SK-N-SH (cell line): Measurements from ENCODE around the gene GPR152. TPM values are rescaled to one million over a fixed set of nuclear protein-coding genes. Genes with fewer than 3 reads are reported as not detected.

ENCODE experiments used
- CTCF ChIA-PET: fragments of 300-600, 350-600 bp; formaldehyde crosslinking; extraction: SDS; loops from one replicate; lab custom pipeline; 2021; lab: Yijun Ruan, JAX
- POLR2A ChIA-PET: fragments of 350-600 bp; sonication (Branson Sonifier 250); formaldehyde crosslinking; extraction: SDS; loops from one replicate; lab custom pipeline; 2020; ENCODE audit warnings: antibody characterized with exemption, inconsistent platforms; lab: Yijun Ruan, JAX
- DNase-seq: peaks from one replicate; pipeline ENCODE4 v3.0.0; 2012
- H2AFZ ChIP-seq: fragments of 200-600 bp; sonication (generic); 2 replicates; pipeline ENCODE4 v1.8.1; 2016; ENCODE audit warnings: antibody characterized with exemption, mild to moderate bottlenecking, low read depth
- H3F3A ChIP-seq: fragments of 200-600 bp; sonication (generic); replicated peaks from 2 replicates; pipeline ENCODE3; 2016; ENCODE audit warnings: antibody characterized with exemption, mild to moderate bottlenecking; ENCODE audit not compliant: insufficient read depth
- H3K27ac ChIP-seq, 2 experiments: fragments of 200-500 bp in 1 of 2; fragments of 200-600 bp in 1 of 2; sonication (Bioruptor generic) in 1 of 2; sonication (generic), shearing (Covaris generic) in 1 of 2; 2 replicates each; pipeline versions ENCODE4 v1.5.1 to v1.6.1; 2014 to 2016; ENCODE audit warnings: low read depth in 2 of 2, inconsistent platforms in 1 of 2, low read length in 1 of 2, mild to moderate bottlenecking in 1 of 2, mixed read lengths in 1 of 2
- H3K27me3 ChIP-seq: fragments of 200-600 bp; sonication (generic), shearing (Covaris generic); 2 replicates; pipeline ENCODE4 v1.6.1; 2016; ENCODE audit warnings: mixed run types; ENCODE audit not compliant: insufficient read depth
- H3K36me3 ChIP-seq, 2 experiments: fragments of 200-500 bp in 1 of 2; fragments of 200-600 bp in 1 of 2; sonication (Bioruptor generic) in 1 of 2; sonication (generic) in 1 of 2; replicated peaks in 1 of 2; 2 replicates each; pipeline versions ENCODE3 to v1.5.1; 2014 to 2016; ENCODE audit warnings: low read length in 1 of 2, mild to moderate bottlenecking in 1 of 2; ENCODE audit not compliant: insufficient read depth in 2 of 2, control insufficient read depth in 1 of 2
- H3K4me1 ChIP-seq, 2 experiments: fragments of 200-500 bp in 1 of 2; fragments of 200-600 bp in 1 of 2; sonication (Bioruptor generic) in 1 of 2; sonication (generic), shearing (Covaris generic) in 1 of 2; 2 replicates each; pipeline versions ENCODE4 v1.5.1 to v1.6.1; 2014 to 2016; ENCODE audit warnings: low read depth in 1 of 2, low read length in 1 of 2, mixed run types in 1 of 2; ENCODE audit not compliant: insufficient read depth in 2 of 2, control insufficient read depth in 1 of 2
- H3K4me2 ChIP-seq: fragments of 200-600 bp; sonication (generic), shearing (Covaris generic); 2 replicates; pipeline ENCODE4 v1.6.1; 2017; ENCODE audit warnings: mixed run types
- H3K4me3 ChIP-seq, 2 experiments: fragments of 200-500 bp in 1 of 2; fragments of 200-600 bp in 1 of 2; sonication (Bioruptor generic) in 1 of 2; sonication (generic), shearing (Covaris generic) in 1 of 2; 2 replicates each; pipeline versions ENCODE4 v1.5.1 to v1.8.1; 2014 to 2016; ENCODE audit warnings: low read depth in 2 of 2, inconsistent platforms in 1 of 2, low read length in 1 of 2, mild to moderate bottlenecking in 1 of 2, mixed read lengths in 1 of 2, moderate library complexity in 1 of 2
- H3K79me2 ChIP-seq: fragments of 200-600 bp; sonication (generic); 2 replicates; pipeline ENCODE4 v1.8.1; 2017; ENCODE audit warnings: mild to moderate bottlenecking; ENCODE audit not compliant: insufficient read depth
- H3K9ac ChIP-seq: fragments of 200-600 bp; sonication (generic); 2 replicates; pipeline ENCODE4 v1.6.1; 2017; ENCODE audit warnings: mixed run types
- H3K9me2 ChIP-seq: fragments of 200-600 bp; sonication (generic); 2 replicates; pipeline ENCODE4 v1.6.1; 2017; ENCODE audit warnings: mixed run types
- H3K9me3 ChIP-seq: fragments of 200-600 bp; sonication (generic); 2 replicates; pipeline ENCODE4 v1.6.1; 2017; ENCODE audit warnings: mixed run types, mild to moderate bottlenecking, moderate library complexity
- H4K20me1 ChIP-seq: fragments of 200-600 bp; sonication (generic); 2 replicates; pipeline ENCODE4 v1.6.1; 2017; ENCODE audit warnings: mild to moderate bottlenecking, mixed run types; ENCODE audit not compliant: insufficient read depth
- CTCF ChIP-seq: fragments of 200-600 bp; sonication (generic); IDR thresholded peaks from 2 replicates; pipeline ENCODE4 v1.6.1; 2017; ENCODE audit warnings: antibody characterized with exemption, mild to moderate bottlenecking, moderate library complexity
- MXI1 ChIP-seq: IDR thresholded peaks from 2 replicates; pipeline ENCODE4 v1.6.1; 2012; ENCODE audit warnings: mild to moderate bottlenecking, low read depth, low read length, improper control_type of control experiment
- POLR2AphosphoS5 ChIP-seq: IDR thresholded peaks from 2 replicates; pipeline ENCODE4 v1.6.1; 2012; ENCODE audit warnings: low read depth, low read length
- TCF12 ChIP-seq: IDR thresholded peaks from 2 replicates; pipeline ENCODE4 v1.4.0; 2012
- USF1 ChIP-seq: IDR thresholded peaks from 2 replicates; pipeline ENCODE4 v1.4.0; 2012; ENCODE audit warnings: low read depth, borderline replicate concordance
- YY1 ChIP-seq: IDR thresholded peaks from 2 replicates; pipeline ENCODE4 v1.4.0; 2012; ENCODE audit warnings: low read depth, mild to moderate bottlenecking
- WGBS: methylation state at CpG from one replicate; pipeline ENCODE4 v1.1.6; 2017; ENCODE audit warnings: low lambda C conversion rate; 5-methylcytosine and 5-hydroxymethylcytosine counted together
- polyA plus RNA-seq, 3 experiments: library from polyadenylated mRNA; depleted of rRNA; stranded (reverse); fragments of >200 nt; gene quantifications; 2 replicates each; pipeline ENCODE4 v1.2.3, GENCODE V29; 2012
- TF ChIP-seq, protein P1 (sequence below): IDR thresholded peaks from 2 replicates; pipeline ENCODE4 v1.4.0; 2012; ENCODE audit warnings: low read depth

The GPR152 gene
- polyA plus RNA-seq, 1 of the 3 experiments (the other 2 are of a cell fraction), result not detected

- TF ChIP-seq USF1 (no peak), CTCF (no peak), YY1 (no peak), POLR2AphosphoS5 (no peak)
- TF ChIP-seq, protein P1, sequence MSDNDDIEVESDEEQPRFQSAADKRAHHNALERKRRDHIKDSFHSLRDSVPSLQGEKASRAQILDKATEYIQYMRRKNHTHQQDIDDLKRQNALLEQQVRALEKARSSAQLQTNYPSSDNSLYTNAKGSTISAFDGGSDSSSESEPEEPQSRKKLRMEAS, result no peak
Measured at GRCh38 chr11:67441098-67441563, 11.4 kb downstream of the GPR152 start (continued).

DNA sequence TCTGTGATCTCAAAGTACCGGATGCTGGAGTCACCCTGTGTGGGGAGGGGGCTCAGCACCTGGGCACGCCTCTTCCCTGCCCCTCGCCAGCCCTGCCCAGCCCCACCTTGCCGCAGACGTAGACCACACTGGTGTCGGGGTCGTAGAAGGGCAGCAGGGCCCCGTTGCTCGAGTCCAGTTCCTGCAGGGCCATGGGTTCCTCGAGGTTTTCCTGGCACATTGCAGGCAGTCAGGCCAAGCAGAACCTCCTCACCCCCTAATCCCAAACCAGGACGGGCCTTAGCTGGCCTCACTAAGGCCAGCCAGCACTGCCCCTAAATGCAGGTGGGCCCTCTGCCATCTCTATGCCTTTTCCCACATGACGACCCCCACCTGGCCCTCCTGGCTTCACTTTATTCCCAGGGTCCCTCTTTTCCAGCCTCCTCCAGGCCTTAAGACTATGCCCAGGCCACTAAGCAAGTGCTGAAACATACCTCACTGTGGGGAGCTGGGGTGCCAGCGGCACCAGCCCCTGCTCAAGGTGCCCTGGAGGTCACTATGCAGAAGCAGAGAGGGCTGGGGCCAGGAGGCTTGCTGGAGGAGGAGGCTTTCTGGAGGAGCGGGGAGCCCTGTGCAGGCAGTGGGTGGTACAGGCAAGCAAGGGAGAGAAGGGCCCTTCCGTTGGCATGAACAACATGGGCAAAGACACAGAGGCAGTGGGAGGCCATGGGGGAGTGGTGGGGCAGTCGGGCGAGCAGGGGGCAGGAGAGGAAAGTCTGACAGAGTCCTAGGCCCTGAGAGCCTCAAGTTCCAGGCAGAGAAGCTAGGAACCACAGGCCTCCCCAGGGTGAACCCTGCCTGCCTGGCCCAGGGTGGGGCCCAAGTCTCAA is 12.1 kb downstream of the GPR152 start:
- Histone ChIP-seq H3K27ac (no peak overlapping the region), H3K4me2 (no peak overlapping the region), H3K4me3 (no peak overlapping the region), H3K9ac (no peak overlapping the region), H3K9me3 (no peaks in the 10 kb centered on the region), H3K27me3 (no peaks in the 10 kb centered on the region), H3K36me3 (peaks cover 0 to 31% of the 10 kb centered on the region in 2 experiments), H3F3A (no peaks in the 10 kb centered on the region), H3K9me2 (no peaks in the 10 kb centered on the region), H3K79me2 (peaks cover 12% of the 10 kb centered on the region; the same call in 1 of the 2 replicates), H3K4me1 (peaks cover 4 to 11% of the 10 kb centered on the region in 2 experiments; a peak in 3 of 4 replicates), H4K20me1 (no peaks in the 10 kb centered on the region), H2AFZ (no peak overlapping the region)
- ChIA-PET POLR2A (interaction anchor here (0.7 to 1.7 kb wide), 2 partner anchors 12 to 39 kb away, joined by 3 to 4 read pairs; partner anchors contain the start of genes PPP1CA and RPS6KB2), CTCF (no interaction called here)
- WGBS, result 92% methylated on average over 9 of the region's 17 CpGs
- no peak for TF ChIP-seq MXI1
- TF ChIP-seq TCF12, result no peak
- no peak for TF ChIP-seq USF1
- no peak for TF ChIP-seq YY1
- no peak for DNase-seq
